GM10266 (cell line): Measurements from ENCODE around the gene NDUFAF8.

ENCODE experiments used
- DNase-seq: peaks from one replicate; pipeline ENCODE4 v3.0.0; 2012; ENCODE audit errors: extremely low spot score
- CTCF ChIP-seq: IDR thresholded peaks from 2 replicates; pipeline ENCODE4 v1.5.1; 2012; ENCODE audit warnings: mild to moderate bottlenecking, low read depth; ENCODE audit not compliant: control insufficient read depth, insufficient read depth; ENCODE audit errors: missing control alignments

The NDUFAF8 gene

DNA sequence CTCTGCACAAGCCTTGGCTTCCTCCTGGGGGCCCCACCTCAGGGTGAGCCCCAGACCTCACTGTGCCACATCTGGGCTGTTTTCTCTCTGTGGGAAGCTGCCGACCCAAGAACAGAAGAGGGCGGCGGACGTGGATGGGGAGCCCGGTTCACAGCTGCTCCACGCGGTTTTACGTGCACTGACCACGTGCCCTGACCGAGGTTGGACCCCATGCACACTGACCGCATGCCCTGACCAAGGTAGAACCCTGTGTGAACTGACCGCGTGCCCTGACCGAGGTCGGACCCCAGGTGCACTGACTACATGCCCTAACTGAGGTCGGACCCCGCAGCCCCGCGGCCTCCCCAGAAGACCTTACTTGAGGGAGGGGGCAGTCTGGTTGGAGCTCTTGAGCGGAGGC is 36.0 kb upstream of the NDUFAF8 start:
- no peak for TF ChIP-seq CTCF
- DNase-seq, result no peak

GRCh38 chr17:81204578-81204977 is 34.5 kb upstream of the NDUFAF8 start:
- no peak for TF ChIP-seq CTCF
- no peak for DNase-seq

- no peak for DNase-seq
- no peak for TF ChIP-seq CTCF
Measured at GRCh38 chr17:81206166-81206565, 33.0 kb upstream of the NDUFAF8 start.

DNA sequence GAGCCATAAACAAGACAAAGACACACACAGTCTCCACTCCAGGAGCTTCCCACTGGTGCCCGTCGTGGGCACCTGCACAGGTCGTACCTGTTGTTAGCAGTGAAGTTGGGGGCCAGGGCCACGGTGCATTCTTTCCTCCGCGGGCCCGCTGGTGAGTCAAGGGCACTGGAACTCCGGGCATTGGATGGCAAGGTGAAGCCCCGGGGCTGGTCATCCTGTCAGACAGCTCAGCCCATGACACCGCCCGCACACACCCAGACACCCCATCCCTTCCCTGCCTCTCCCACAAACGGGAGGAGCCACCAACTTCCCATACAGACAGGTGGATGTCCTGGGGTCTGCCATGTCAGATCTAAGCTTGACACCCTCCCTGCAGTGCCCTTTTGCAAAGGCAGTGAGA is 32.5 kb upstream of the NDUFAF8 start:
- no peak for DNase-seq
- TF ChIP-seq CTCF, result no peak

GRCh38 chr17:81207610-81208581 is 31.2 kb upstream of the NDUFAF8 start:
- DNase-seq, result no peak
- no peak for TF ChIP-seq CTCF

- no peak for TF ChIP-seq CTCF
- DNase-seq, result no peak
Measured at GRCh38 chr17:81208651-81209050, 30.5 kb upstream of the NDUFAF8 start.

GRCh38 chr17:81209141-81209540 is 30.0 kb upstream of the NDUFAF8 start:
- TF ChIP-seq CTCF, result no peak
- no peak for DNase-seq
